ENCODE results near the gene CTNNA3. TPM values are rescaled to one million over a fixed set of nuclear protein-coding genes. Genes with fewer than 3 reads are reported as not detected.

The CTNNA3 gene
- total and polyA plus RNA-seq, 2 of the 4 experiments (the other 2 are of a cell fraction) = 0.19 to 0.90 TPM

DNA sequence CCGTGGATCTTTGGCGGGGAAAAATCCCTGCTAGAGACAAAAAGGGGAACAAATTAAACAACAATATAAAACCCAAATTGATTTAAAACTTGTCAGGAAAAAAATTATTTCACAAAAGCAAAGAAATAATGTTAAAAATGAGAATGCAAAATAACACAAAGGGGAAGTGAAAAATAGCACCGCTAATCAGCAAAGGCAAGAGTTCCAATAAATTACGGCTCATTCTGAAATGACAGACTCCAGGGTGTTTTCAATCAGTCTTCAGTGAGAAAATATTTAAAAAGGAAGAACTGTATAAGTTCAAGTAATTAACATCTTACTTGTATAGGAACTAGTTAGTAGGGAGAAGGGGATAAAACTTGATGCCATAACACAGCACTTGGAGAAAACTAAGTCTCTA, 433.3 kb downstream of the CTNNA3 start:
- ChIA-PET CTCF (no interaction called here), POLR2A (ENCODE audit: unreplicated experiment) (no interaction called here)
- no peak for DNase-seq
- no peak overlapping the region for H2BK5ac ChIP-seq (ENCODE audit: low read depth, low read length, poor library complexity, severe bottlenecking)
- TF ChIP-seq SMC3 (IDR thresholded peaks at IDR 0.05; ENCODE audit: low read depth, low read length) = no peak
- no peak for TF ChIP-seq MAZ (IDR thresholded peaks at IDR 0.05; ENCODE audit: borderline replicate concordance, low read depth, low read length)
- no peak for TF ChIP-seq CEBPB (IDR thresholded peaks at IDR 0.05; ENCODE audit: low read depth, low read length)
- TF ChIP-seq, protein P1, sequence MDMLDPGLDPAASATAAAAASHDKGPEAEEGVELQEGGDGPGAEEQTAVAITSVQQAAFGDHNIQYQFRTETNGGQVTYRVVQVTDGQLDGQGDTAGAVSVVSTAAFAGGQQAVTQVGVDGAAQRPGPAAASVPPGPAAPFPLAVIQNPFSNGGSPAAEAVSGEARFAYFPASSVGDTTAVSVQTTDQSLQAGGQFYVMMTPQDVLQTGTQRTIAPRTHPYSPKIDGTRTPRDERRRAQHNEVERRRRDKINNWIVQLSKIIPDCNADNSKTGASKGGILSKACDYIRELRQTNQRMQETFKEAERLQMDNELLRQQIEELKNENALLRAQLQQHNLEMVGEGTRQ (IDR thresholded peaks at IDR 0.05; ENCODE audit: low read depth, low read length) = no peak
- no peak for TF ChIP-seq MAFK (IDR thresholded peaks at IDR 0.05; ENCODE audit: low read depth, low read length)
- TF ChIP-seq, protein P2, sequence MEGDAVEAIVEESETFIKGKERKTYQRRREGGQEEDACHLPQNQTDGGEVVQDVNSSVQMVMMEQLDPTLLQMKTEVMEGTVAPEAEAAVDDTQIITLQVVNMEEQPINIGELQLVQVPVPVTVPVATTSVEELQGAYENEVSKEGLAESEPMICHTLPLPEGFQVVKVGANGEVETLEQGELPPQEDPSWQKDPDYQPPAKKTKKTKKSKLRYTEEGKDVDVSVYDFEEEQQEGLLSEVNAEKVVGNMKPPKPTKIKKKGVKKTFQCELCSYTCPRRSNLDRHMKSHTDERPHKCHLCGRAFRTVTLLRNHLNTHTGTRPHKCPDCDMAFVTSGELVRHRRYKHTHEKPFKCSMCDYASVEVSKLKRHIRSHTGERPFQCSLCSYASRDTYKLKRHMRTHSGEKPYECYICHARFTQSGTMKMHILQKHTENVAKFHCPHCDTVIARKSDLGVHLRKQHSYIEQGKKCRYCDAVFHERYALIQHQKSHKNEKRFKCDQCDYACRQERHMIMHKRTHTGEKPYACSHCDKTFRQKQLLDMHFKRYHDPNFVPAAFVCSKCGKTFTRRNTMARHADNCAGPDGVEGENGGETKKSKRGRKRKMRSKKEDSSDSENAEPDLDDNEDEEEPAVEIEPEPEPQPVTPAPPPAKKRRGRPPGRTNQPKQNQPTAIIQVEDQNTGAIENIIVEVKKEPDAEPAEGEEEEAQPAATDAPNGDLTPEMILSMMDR (conservative IDR thresholded peaks at IDR 0.05; ENCODE audit: low read depth, low read length) = no peak
- no peak for TF ChIP-seq FOS (IDR thresholded peaks at IDR 0.05; ENCODE audit: low read depth, low read length)
- TF ChIP-seq BHLHE40 (IDR thresholded peaks at IDR 0.05; ENCODE audit: low read depth, low read length) = no peak
- no peak for TF ChIP-seq NFE2L2 (IDR thresholded peaks at IDR 0.05; ENCODE audit: low read depth, low read length)
- TF ChIP-seq CHD1 (IDR thresholded peaks at IDR 0.05; ENCODE audit: low read depth, low read length) = no peak
- TF ChIP-seq RAD21 (IDR thresholded peaks at IDR 0.05; ENCODE audit: low read length) = no peak
- TF ChIP-seq RCOR1 (IDR thresholded peaks at IDR 0.05; ENCODE audit: insufficient replicate concordance, low read length) = no peak
- TF ChIP-seq, protein P3, sequence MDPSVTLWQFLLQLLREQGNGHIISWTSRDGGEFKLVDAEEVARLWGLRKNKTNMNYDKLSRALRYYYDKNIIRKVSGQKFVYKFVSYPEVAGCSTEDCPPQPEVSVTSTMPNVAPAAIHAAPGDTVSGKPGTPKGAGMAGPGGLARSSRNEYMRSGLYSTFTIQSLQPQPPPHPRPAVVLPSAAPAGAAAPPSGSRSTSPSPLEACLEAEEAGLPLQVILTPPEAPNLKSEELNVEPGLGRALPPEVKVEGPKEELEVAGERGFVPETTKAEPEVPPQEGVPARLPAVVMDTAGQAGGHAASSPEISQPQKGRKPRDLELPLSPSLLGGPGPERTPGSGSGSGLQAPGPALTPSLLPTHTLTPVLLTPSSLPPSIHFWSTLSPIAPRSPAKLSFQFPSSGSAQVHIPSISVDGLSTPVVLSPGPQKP (IDR thresholded peaks at IDR 0.05; ENCODE audit: borderline replicate concordance, low read depth, low read length) = no peak
- no peak for TF ChIP-seq MXI1 (IDR thresholded peaks at IDR 0.05; ENCODE audit: borderline replicate concordance, low read depth, low read length)
- TF ChIP-seq POLR2A (IDR thresholded peaks at IDR 0.05; ENCODE audit: low read depth, low read length) = no peak
- no peak for TF ChIP-seq RFX5 (IDR thresholded peaks at IDR 0.05; ENCODE audit: low read depth, low read length)
- H3K23ac ChIP-seq (ENCODE audit: low read depth, low read length) = no peak overlapping the region
- H3K4me3 ChIP-seq (ENCODE audit: insufficient read depth, low read depth, low read length) = no peak overlapping the region
- H3K27me3 ChIP-seq (ENCODE audit: control insufficient read depth, insufficient read depth, low read length) = no peaks in the 10 kb centered on the region
- in situ Hi-C loops (cut with MboI; ENCODE audit: low sequenced_read_pairs) (no loop called here), intact Hi-C loops (cut with micrococcal nuclease) (no loop called here), dilution Hi-C loops (cut with HindIII; ENCODE audit: low sequenced_read_pairs, unreplicated experiment) (no loop called here)
- H3K4ac ChIP-seq (ENCODE audit: low read depth, low read length) = no peak overlapping the region
- no peaks in the 10 kb centered on the region for H3K9me1 ChIP-seq (ENCODE audit: insufficient read depth, low read length)
- no peaks in the 10 kb centered on the region for H3K36me3 ChIP-seq (ENCODE audit: control insufficient read depth, insufficient read depth, low read length)
- no TSS peak for BruUV-seq (replicated peaks)
- H2BK15ac ChIP-seq (ENCODE audit: low read depth, low read length) = no peak overlapping the region
- no peak overlapping the region for H2AK5ac ChIP-seq (ENCODE audit: low read depth, low read length)
- H3K14ac ChIP-seq (replicated peaks; ENCODE audit: low read depth, low read length) = no peak overlapping the region
- no CpG with 5 or more reads among the region's 4 CpGs for WGBS, 2 experiments (ENCODE audit: extremely low coverage in 2 of 2, insufficient read length in 1 of 2)
- H3K27ac ChIP-seq (ENCODE audit: insufficient read depth, low read length) = no peak overlapping the region
- no peak overlapping the region for H3K18ac ChIP-seq (ENCODE audit: low read depth, low read length)
- ATAC-seq (ENCODE audit: low read depth) = no peak
- no peaks in the 10 kb centered on the region for H3K4me1 ChIP-seq (ENCODE audit: control insufficient read depth, insufficient read depth, low read length)
- H3K4me2 ChIP-seq (ENCODE audit: low read depth, low read length) = no peak overlapping the region
- H3K9me3 ChIP-seq (ENCODE audit: control insufficient read depth, insufficient read depth, low read length) = no peaks in the 10 kb centered on the region
- no peak overlapping the region for H4K5ac ChIP-seq (ENCODE audit: low read depth, low read length)
- no peak overlapping the region for H4K91ac ChIP-seq (ENCODE audit: insufficient read depth, low read depth, low read length)
- H3K79me1 ChIP-seq (ENCODE audit: low read depth in 1 of 2, low read length in 2 of 2) = no peaks in the 10 kb centered on the region
- H2BK120ac ChIP-seq (ENCODE audit: low read depth, low read length) = no peak overlapping the region
- no peak overlapping the region for H4K8ac ChIP-seq (ENCODE audit: low read depth in 2 of 2, low read length in 2 of 2)
- no peak overlapping the region for H2AFZ ChIP-seq (replicated peaks; ENCODE audit: low read length, poor library complexity)
- no peak overlapping the region for H3K9ac ChIP-seq (ENCODE audit: low read depth, low read length)
- H2BK20ac ChIP-seq (ENCODE audit: low read depth, low read length) = no peak overlapping the region
- H3K56ac ChIP-seq (ENCODE audit: extremely low read depth, insufficient read depth, low read length) = no peak overlapping the region
- no peak overlapping the region for H2AK9ac ChIP-seq (replicated peaks; ENCODE audit: low read depth, low read length, poor library complexity)
- no peaks in the 10 kb centered on the region for H4K20me1 ChIP-seq (ENCODE audit: insufficient read depth, low read length)
